Ramos (cell line): ENCODE results near the gene CDCP1.

Source experiments
- in situ Hi-C: fragments of 300-500 bp; cut with MboI; formaldehyde crosslinking; loops from one replicate; pipeline ENCODE4 v1.14.3; 2022; ENCODE audit warnings: low sequenced_read_pairs; ENCODE audit not compliant: unreplicated experiment

CDCP1 gene

GRCh38 chr3:45145681-45146614, at the start of gene CDCP1:
TSS of gene CDCP1 (minus strand) at chr3:45146378. CDS start at chr3:45146287, 91 bp downstream.
- in situ Hi-C loops: no loop called here

- in situ Hi-C loops: no loop called here
Measured at GRCh38 chr3:45194791-45195190, 48.6 kb upstream of the CDCP1 start.

- in situ Hi-C loops: no loop called here
Measured at GRCh38 chr3:45191924-45192417, 45.8 kb upstream of the CDCP1 start.

DNA sequence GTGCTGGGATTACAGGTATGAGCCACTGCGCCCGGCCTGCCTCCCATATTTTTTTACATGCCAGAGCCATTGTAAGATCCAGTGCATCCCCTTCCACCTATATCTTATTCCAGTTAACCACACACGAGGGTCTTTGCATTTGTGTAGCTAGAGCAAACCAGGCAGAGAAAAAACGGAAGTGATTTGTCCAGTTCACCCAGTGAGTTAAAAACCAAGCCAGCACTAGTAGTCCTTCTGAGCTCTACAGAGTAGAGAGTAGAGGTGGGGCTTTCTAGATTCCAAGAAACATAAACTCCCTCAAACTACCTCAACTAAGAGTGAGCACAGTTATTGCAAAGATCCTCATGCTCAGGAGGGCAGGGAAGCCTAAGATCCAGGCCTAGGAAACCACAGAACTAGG, 45.2 kb upstream of the CDCP1 start:
- in situ Hi-C loops: no loop called here

DNA sequence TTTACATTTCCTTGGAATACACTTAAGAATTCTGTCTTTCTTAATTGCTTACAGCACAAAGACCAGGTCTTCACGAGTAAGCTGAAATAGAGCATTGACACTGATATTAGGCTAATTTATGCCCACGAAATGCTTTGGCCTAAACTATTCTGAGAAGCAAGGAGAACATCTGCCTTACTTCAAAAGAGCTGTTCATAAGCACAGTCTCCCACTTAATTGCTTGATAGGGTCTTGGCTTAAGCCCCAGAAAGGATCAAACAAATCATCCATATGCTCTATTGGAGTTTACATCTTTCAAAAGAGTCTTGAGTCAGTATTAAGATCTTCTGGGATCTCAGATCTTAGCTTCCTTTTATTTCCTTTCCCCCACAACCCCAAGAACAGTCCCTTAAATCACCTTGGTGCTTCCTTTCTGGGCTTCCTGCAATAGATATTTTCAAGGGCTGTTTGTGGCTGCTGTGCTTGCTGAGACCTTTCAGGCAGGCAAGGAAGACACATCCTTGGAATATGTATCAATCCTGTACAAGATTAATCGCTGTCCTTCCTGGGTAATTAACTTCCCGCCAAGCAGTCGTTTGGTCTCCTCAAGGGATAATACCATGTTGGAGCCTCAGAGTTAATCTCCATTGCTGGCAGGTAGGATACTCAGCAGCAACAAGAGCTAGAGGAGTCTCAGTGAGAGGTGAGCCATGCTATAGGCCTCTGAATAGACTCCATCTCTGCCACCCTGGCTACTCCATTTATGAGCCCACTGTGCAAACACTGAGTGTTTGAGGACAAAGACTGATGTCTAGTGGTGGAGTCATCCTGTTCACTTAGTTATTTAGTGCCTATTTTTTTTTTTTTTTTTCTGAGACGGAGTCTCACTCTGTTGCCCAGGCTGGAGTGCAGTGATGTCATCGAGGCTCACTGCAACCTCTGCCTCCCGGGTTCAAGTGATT, 42.8 kb upstream of the CDCP1 start:
- in situ Hi-C loops: no loop called here

GRCh38 chr3:45187694-45188141, 41.5 kb upstream of the CDCP1 start:
- in situ Hi-C loops: no loop called here

- in situ Hi-C loops: no loop called here
Measured at GRCh38 chr3:45186871-45187270, 40.7 kb upstream of the CDCP1 start.

GRCh38 chr3:45185461-45185860, 39.3 kb upstream of the CDCP1 start:
- in situ Hi-C loops: no loop called here

DNA sequence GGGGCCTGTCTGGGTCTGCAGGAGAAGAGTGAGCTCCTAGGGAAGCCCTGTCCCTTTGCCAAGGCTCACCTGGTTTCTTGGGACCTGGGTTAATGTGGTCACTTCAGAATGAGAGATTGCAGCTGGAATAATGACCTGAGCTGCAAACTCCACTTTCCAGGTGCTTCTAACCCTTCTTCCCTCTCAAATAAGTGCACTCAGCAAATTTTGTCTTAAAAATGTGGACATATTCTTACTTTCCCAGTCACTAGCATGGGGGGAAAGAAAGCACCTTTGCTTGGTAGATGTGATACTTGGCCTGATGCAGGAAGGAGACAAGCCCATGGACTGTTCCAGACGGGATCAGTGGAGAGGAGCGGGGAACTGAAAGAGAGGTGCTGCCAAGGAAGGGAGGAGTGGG, 38.9 kb upstream of the CDCP1 start:
- in situ Hi-C loops: no loop called here

DNA sequence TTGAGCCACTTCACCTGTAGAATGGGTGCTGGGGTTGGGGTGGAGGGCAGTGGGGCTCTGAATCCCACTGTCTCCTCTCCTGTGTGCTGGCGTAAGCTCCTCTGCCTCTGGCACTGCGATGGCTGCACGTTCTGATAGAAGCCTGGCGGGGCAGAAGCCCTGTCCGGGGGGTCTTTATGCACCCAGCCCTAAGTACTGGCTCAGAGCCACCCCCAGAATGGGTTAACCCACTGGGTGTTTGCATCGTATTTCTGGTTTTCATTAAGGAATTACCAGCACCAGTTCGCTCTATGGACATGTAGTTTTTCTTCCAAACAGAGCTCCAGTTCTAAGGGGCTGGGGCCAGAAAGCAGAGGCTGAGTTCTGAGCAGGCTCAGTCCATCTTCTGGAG, 37.7 kb upstream of the CDCP1 start:
- in situ Hi-C loops: no loop called here

- in situ Hi-C loops: no loop called here
Measured at GRCh38 chr3:45182915-45183871, 37.0 kb upstream of the CDCP1 start.

DNA sequence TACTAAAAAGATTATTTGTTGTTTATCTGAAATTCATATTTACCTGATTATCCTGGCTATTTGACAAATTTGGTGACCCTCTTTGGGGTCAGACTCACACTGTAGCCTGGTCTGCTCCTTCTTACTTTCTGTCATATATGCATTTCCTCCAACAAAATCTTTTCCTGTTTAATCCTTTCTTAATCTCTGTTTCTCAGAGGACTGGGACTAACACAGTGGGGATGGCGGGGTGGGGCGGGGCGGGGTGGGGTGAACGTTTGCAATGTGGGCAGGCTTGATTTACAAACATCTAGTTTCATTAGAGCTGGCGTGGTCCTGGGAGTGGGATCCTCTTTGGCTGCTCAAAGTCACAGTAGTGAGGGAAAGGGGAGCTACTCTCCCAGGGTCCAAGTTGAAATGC, 35.3 kb upstream of the CDCP1 start:
- in situ Hi-C loops: no loop called here

DNA sequence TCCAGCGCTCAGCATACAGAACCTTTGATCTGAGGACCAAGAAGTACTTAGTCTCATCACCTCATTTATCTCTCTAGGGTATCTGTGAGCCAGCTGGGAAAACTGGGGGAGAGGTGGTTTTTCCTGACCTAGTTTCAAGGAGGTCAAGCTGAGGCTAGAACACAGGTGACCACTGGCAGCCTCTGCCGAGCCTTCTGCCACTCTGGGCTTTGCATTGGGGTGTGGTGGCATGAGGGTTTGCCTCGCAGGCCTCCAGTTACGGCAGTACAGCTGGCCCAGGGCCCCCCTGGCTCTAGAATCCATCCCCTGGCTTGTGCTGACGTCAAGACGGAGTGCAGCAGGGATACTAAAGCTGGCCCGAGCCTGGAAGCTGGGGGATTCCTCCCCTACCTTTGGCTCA, 34.7 kb upstream of the CDCP1 start:
- in situ Hi-C loops: no loop called here

DNA sequence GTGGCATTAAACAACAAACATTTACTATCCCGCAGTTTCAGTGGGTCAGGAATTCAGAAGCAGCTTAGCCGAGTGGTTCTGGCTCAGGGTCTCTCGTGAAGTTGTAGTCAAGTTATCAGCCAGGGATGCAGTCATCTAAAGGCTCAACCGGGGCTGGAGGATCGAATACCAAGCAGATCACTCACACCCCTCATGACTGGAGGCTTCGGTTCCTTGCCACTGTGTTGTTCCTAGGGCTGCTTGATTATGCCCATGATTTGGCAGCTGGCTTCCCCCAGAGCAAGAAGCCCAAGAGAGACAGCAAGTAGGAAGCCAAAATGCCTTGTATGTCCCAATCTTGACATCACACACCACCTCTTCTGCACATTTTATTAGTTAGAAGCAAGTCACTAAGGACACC, 33.9 kb upstream of the CDCP1 start:
- in situ Hi-C loops: no loop called here

GRCh38 chr3:45179163-45179562, 33.0 kb upstream of the CDCP1 start:
- in situ Hi-C loops: no loop called here

- in situ Hi-C loops: no loop called here
Measured at GRCh38 chr3:45178183-45179023, 32.2 kb upstream of the CDCP1 start.

DNA sequence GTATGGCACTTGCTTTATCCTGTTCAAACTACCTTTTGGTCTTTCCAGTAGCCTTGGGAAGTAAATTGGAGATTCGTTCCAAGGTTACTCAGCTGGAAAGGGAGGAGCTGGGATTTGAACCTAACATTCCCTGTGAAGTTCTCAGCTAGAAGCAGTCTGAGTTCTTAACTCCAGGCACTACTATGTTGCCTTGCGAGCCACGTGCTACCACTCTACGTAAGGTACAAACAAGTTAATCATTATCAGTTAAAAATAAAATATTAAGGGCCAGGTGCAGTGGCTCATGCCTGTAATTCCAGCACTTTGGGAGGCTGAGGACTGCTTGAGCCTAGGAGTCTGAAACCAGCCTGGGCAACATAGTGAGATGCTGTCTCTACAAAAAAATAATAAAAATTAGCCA, 30.7 kb upstream of the CDCP1 start:
- in situ Hi-C loops: no loop called here

DNA sequence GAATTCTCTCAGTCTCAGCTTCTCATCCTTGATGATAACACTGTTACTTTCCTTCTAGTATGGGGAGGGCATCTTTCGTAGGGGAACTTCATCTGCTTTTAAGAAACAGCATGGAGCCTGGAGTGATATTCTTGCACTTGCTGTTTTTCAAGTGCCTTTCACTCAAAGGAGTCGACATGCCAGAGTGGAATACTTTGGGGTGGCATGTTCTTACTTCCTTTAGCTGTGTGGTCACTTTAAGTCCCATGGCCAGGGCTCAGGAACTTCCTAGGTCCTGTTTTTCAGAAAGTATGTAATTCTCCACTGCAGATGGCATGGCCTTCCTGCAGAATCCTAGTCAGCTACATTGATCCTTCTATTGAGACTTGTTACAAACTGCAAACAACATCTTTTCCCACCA, 28.1 kb upstream of the CDCP1 start:
- in situ Hi-C loops: no loop called here

DNA sequence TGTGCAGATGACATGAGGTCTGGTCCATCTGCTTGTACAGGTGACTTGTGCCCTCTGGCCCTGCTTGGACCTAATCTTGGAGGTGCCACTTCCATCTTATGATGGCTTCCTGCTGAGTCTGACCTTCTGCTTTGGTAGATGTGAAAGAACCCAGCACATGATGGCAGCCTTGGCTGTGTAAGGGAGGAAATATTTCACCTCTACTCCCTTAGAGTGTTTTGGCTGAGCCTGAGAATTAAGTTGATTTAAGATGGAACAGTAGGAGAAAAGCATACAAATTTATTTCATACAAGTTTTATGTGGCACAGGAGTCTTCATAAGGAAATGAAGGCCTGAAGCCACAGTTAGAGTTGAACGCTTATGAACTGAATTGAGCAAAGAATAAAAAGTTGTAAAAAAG, 27.6 kb upstream of the CDCP1 start:
- in situ Hi-C loops: no loop called here
